Omental fat pad (tissue), 4 donors: Measurements from ENCODE around the gene TIFAB. TPM values are rescaled to one million over a fixed set of nuclear protein-coding genes. Genes with fewer than 3 reads are reported as not detected.

Experiments used
- ATAC-seq: fragments of 150-250 bp; one replicate; pipeline ENCODE4 v1.9.1; 2016; ENCODE audit warnings: mild to moderate bottlenecking, moderate library complexity; ENCODE audit not compliant: low FRiP score
- DNase-seq: peaks from one replicate; pipeline ENCODE4 v3.0.0-alpha.2; 2019; ENCODE audit warnings: low spot score
- CTCF ChIP-seq, 3 donors: fragments of 450-650 bp; IDR thresholded peaks; one replicate each; pipeline ENCODE4 v1.5.1; 2016 to 2017; ENCODE audit warnings: antibody characterized with exemption in 3 of 3, mild to moderate bottlenecking in 3 of 3, moderate library complexity in 2 of 3
- total RNA-seq, 4 donors: library from RNA; depleted of rRNA; stranded (reverse); fragments of >200 nt; gene quantifications; one replicate each; pipeline ENCODE4 v1.1.0, GENCODE V29; 2016

The TIFAB gene
- total RNA-seq, 4 donors from 2014 or later, result not detected

GRCh38 chr5:135491552-135492318 is 39.6 kb upstream of the TIFAB start:
- no peak for DNase-seq
- ATAC-seq, result no peak
- TF ChIP-seq CTCF (IDR thresholded peaks at IDR 0.05), result no peak

- no peak for DNase-seq
- no peak for TF ChIP-seq CTCF (IDR thresholded peaks at IDR 0.05)
- no peak for ATAC-seq
Measured at GRCh38 chr5:135491038-135491551, 38.9 kb upstream of the TIFAB start.

- ATAC-seq (no peak), DNase-seq (no peak)
- no peak for TF ChIP-seq CTCF (IDR thresholded peaks at IDR 0.05)
Measured at GRCh38 chr5:135490245-135491037, 38.3 kb upstream of the TIFAB start.

- no peak for TF ChIP-seq CTCF (IDR thresholded peaks at IDR 0.05)
- ATAC-seq, result no peak
- DNase-seq, result no peak
Measured at GRCh38 chr5:135489466-135490244, 37.5 kb upstream of the TIFAB start.

GRCh38 chr5:135488727-135489465 is 36.7 kb upstream of the TIFAB start:
- ATAC-seq (no peak), DNase-seq (no peak)
- no peak for TF ChIP-seq CTCF (IDR thresholded peaks at IDR 0.05)

GRCh38 chr5:135487839-135488514 is 35.8 kb upstream of the TIFAB start:
- no peak for TF ChIP-seq CTCF (IDR thresholded peaks at IDR 0.05)
- ATAC-seq, result no peak
- no peak for DNase-seq
